H54 (cell line): ENCODE measurements around the gene ACOX2.
"Not testable (repeated sequence)": the region's sequence is repeated elsewhere in the genome, so short reads cannot be mapped to it uniquely, and the experiment has no call there.

ENCODE experiments used
- DNase-seq: peaks from one replicate; pipeline ENCODE4 v3.0.0; 2011; ENCODE audit warnings: low spot score, mixed read lengths; ENCODE audit not compliant: insufficient read length
- FAIRE-seq: peaks from 3 replicates; lab custom pipeline; 2011; peaks lifted over from hg19 to GRCh38; lab: Jason Lieb, UNC
- POLR2A ChIP-seq: IDR thresholded peaks from 2 replicates; pipeline ENCODE4 v1.6.1; 2011; ENCODE audit warnings: low read depth, mild to moderate bottlenecking, low read length

The ACOX2 gene

GRCh38 chr3:58534592-58535494 is 2.1 kb downstream of the ACOX2 start:
- FAIRE-seq (no peak), DNase-seq (no peak)

GRCh38 chr3:58532794-58533220 is 4.2 kb downstream of the ACOX2 start:
- TF ChIP-seq POLR2A = no peak
- DNase-seq (peak; percentile 73), FAIRE-seq (no peak)

More at GRCh38 chr3:58534592-58535494, 2.1 kb downstream of the ACOX2 start:
- TF ChIP-seq POLR2A = no peak

GRCh38 chr3:58531956-58532355 is 5.0 kb downstream of the ACOX2 start:
- TF ChIP-seq POLR2A = no peak
- DNase-seq (peak; percentile 40), FAIRE-seq (no peak)

GRCh38 chr3:58531555-58531954 is 5.4 kb downstream of the ACOX2 start:
- DNase-seq = no peak
- no peak for TF ChIP-seq POLR2A

GRCh38 chr3:58530354-58530865 is 6.6 kb downstream of the ACOX2 start:
- DNase-seq (no peak), FAIRE-seq (no peak)
- TF ChIP-seq POLR2A = no peak

More at GRCh38 chr3:58531555-58531954, 5.4 kb downstream of the ACOX2 start:
- no peak for FAIRE-seq

GRCh38 chr3:58529516-58530353 is 7.3 kb downstream of the ACOX2 start:
- no peak for DNase-seq
- TF ChIP-seq POLR2A = no peak
- FAIRE-seq = no peak

GRCh38 chr3:58528629-58529028 is 8.4 kb downstream of the ACOX2 start:
- FAIRE-seq (peak; percentile 62), DNase-seq (peak; percentile 47)
- TF ChIP-seq POLR2A = no peak

- FAIRE-seq, DNase-seq: not testable (repeated sequence)
These were observed 9.6 kb downstream of the ACOX2 start for GRCh38 chr3:58527440-58527839.

- FAIRE-seq = peak; percentile 91
- TF ChIP-seq POLR2A = no peak
- peak; percentile 84 for DNase-seq
These were observed 10.5 kb downstream of the ACOX2 start for GRCh38 chr3:58526515-58526957.

GRCh38 chr3:58524326-58524888 is 12.6 kb downstream of the ACOX2 start:
- TF ChIP-seq POLR2A = no peak

GRCh38 chr3:58522759-58523425 is 14.1 kb downstream of the ACOX2 start:
- TF ChIP-seq POLR2A = no peak

More at GRCh38 chr3:58524326-58524888, 12.6 kb downstream of the ACOX2 start:
- DNase-seq (no peak), FAIRE-seq (no peak)

GRCh38 chr3:58521917-58522631 is 14.9 kb downstream of the ACOX2 start:
- no peak for TF ChIP-seq POLR2A
- FAIRE-seq (no peak), DNase-seq (no peak)

More at GRCh38 chr3:58522759-58523425, 14.1 kb downstream of the ACOX2 start:
- no peak for FAIRE-seq
- no peak for DNase-seq

- TF ChIP-seq POLR2A = no peak
- DNase-seq = no peak
- FAIRE-seq = no peak
These were observed 15.7 kb downstream of the ACOX2 start for GRCh38 chr3:58521336-58521670.
